H1 (cell line): ENCODE measurements around the gene MAPK8IP3. TPM values are rescaled to one million over a fixed set of nuclear protein-coding genes. Genes with fewer than 3 reads are reported as not detected.

ENCODE experiments used
- CTCF ChIA-PET: fragments of 300-600 bp; sonication (Branson Sonifier 250); formaldehyde crosslinking; loops from one replicate; lab custom pipeline; 2021; ENCODE audit not compliant: partially characterized antibody; lab: Charles Lee
- POLR2A ChIA-PET: fragments of 300-600 bp; sonication (Branson Sonifier 250); formaldehyde crosslinking; loops from one replicate; lab custom pipeline; 2021; ENCODE audit warnings: inconsistent platforms; ENCODE audit not compliant: partially characterized antibody; lab: Charles Lee
- DNase-seq, 2 experiments: peaks; one replicate each; pipeline versions ENCODE4 v3.0.0 to v3.0.0-alpha.2; 2010 to 2022; ENCODE audit warnings: low spot score in 2 of 2, low read depth in 1 of 2, mixed read lengths in 1 of 2
- FAIRE-seq: peaks from 2 replicates; lab custom pipeline; 2011; peaks lifted over from hg19 to GRCh38; lab: Jason Lieb, UNC
- H2AFZ ChIP-seq: 2 replicates; pipeline ENCODE4 v1.8.1; 2012; ENCODE audit warnings: low read length, inconsistent platforms
- H2AK5ac ChIP-seq: 2 replicates; pipeline ENCODE4 v1.6.1; 2013; ENCODE audit warnings: low read depth, low read length
- H2BK120ac ChIP-seq: replicated peaks from 2 replicates; pipeline ENCODE3; 2013; ENCODE audit warnings: low read depth, low read length, inconsistent platforms
- H2BK12ac ChIP-seq: 2 replicates; pipeline ENCODE4 v1.6.1; 2013; ENCODE audit warnings: low read depth, low read length
- H2BK15ac ChIP-seq: 2 replicates; pipeline ENCODE4 v1.6.1; 2013; ENCODE audit warnings: low read length
- H2BK20ac ChIP-seq: 2 replicates; pipeline ENCODE4 v1.6.1; 2013; ENCODE audit warnings: low read length
- H2BK5ac ChIP-seq: 2 replicates; pipeline ENCODE4 v1.6.1; 2013; ENCODE audit warnings: low read depth, low read length
- H3K14ac ChIP-seq: 2 replicates; pipeline ENCODE4 v1.6.1; 2013; ENCODE audit warnings: inconsistent platforms; ENCODE audit not compliant: insufficient read length
- H3K18ac ChIP-seq: 2 replicates; pipeline ENCODE4 v1.6.1; 2013; ENCODE audit warnings: low read length; ENCODE audit errors: extremely low read depth
- H3K23ac ChIP-seq: 2 replicates; pipeline ENCODE4 v1.6.1; 2013; ENCODE audit warnings: inconsistent platforms; ENCODE audit not compliant: insufficient read length
- H3K23me2 ChIP-seq: 2 replicates; pipeline ENCODE4 v1.6.1; 2013; ENCODE audit warnings: low read depth, low read length
- H3K27ac ChIP-seq: 2 replicates; pipeline ENCODE4 v1.6.1; 2011; ENCODE audit warnings: low read depth, low read length, inconsistent platforms
- H3K27me3 ChIP-seq, 4 experiments: replicated peaks in 1 of 4; 1 replicate in 1 of 4; 2 replicates in 3 of 4; pipeline versions ENCODE4 v1.6.1 to v1.8.1; 2011 to 2013; ENCODE audit warnings: low read length in 3 of 4, mild to moderate bottlenecking in 3 of 4, inconsistent platforms in 2 of 4, mixed read lengths in 2 of 4, moderate library complexity in 1 of 4; ENCODE audit not compliant: control insufficient read depth in 3 of 4, insufficient read depth in 3 of 4; ENCODE audit errors: extremely low read depth in 1 of 4
- H3K36me3 ChIP-seq, 4 experiments: 2 replicates each; pipeline versions ENCODE4 v1.6.1 to v1.8.1; 2011 to 2013; ENCODE audit warnings: mild to moderate bottlenecking in 4 of 4, low read length in 3 of 4, moderate library complexity in 2 of 4, control low read depth in 1 of 4, inconsistent platforms in 1 of 4; ENCODE audit not compliant: insufficient read depth in 4 of 4, control insufficient read depth in 2 of 4
- H3K4ac ChIP-seq: replicated peaks from 2 replicates; pipeline ENCODE3; 2013; ENCODE audit warnings: low read length, low read depth, mixed read lengths, inconsistent platforms; ENCODE audit not compliant: insufficient read length
- H3K4me1 ChIP-seq, 4 experiments: replicated peaks in 1 of 4; 1 replicate in 1 of 4; 2 replicates in 3 of 4; pipeline versions ENCODE4 v1.6.1 to v1.8.1; 2011 to 2013; ENCODE audit warnings: low read length in 3 of 4, inconsistent platforms in 2 of 4, mixed read lengths in 1 of 4; ENCODE audit not compliant: insufficient read depth in 4 of 4, control insufficient read depth in 3 of 4
- H3K4me2 ChIP-seq, 2 experiments: 2 replicates each; pipeline versions ENCODE4 v1.6.1 to v1.8.1; 2011 to 2013; ENCODE audit warnings: low read depth in 2 of 2, low read length in 2 of 2, control low read depth in 1 of 2, inconsistent platforms in 1 of 2, mild to moderate bottlenecking in 1 of 2; ENCODE audit not compliant: insufficient read depth in 1 of 2
- H3K4me3 ChIP-seq, 4 experiments: fragments of 200-600, 300-600 bp in 1 of 4; sonication (generic), shearing (Covaris generic), sonication (Bioruptor Twin) in 1 of 4; 2 replicates each; pipeline versions ENCODE4 v1.5.1 to v1.8.1; 2011 to 2016; ENCODE audit warnings: low read length in 4 of 4, low read depth in 3 of 4, control low read depth in 2 of 4, inconsistent platforms in 2 of 4, mild to moderate bottlenecking in 2 of 4, mixed read lengths in 1 of 4, moderate library complexity in 1 of 4; ENCODE audit not compliant: insufficient read depth in 2 of 4; ENCODE audit errors: extremely low read depth in 1 of 4
- H3K56ac ChIP-seq: replicated peaks from 2 replicates; pipeline ENCODE3; 2013; ENCODE audit warnings: low read depth, mild to moderate bottlenecking, mixed read lengths, low read length, inconsistent platforms; ENCODE audit not compliant: insufficient read length
- H3K79me1 ChIP-seq: 2 replicates; pipeline ENCODE4 v1.6.1; 2013; ENCODE audit warnings: low read depth, low read length, control low read depth
- H3K79me2 ChIP-seq, 2 experiments: 2 replicates each; pipeline versions ENCODE4 v1.6.1 to v1.8.1; 2012 to 2013; ENCODE audit warnings: low read length in 2 of 2, mild to moderate bottlenecking in 2 of 2, inconsistent platforms in 1 of 2; ENCODE audit not compliant: insufficient read depth in 2 of 2, control insufficient read depth in 1 of 2
- H3K9ac ChIP-seq, 4 experiments: replicated peaks in 1 of 4; 1 replicate in 1 of 4; 2 replicates in 3 of 4; pipeline versions ENCODE4 v1.6.1 to v1.8.1; 2011 to 2013; ENCODE audit warnings: low read depth in 3 of 4, low read length in 3 of 4, control low read depth in 2 of 4, mild to moderate bottlenecking in 2 of 4, moderate library complexity in 2 of 4, inconsistent platforms in 1 of 4; ENCODE audit errors: extremely low read depth in 1 of 4
- H3K9me3 ChIP-seq, 2 experiments: 2 replicates each; pipeline versions ENCODE4 v1.6.1 to v1.8.1; 2012 to 2013; ENCODE audit warnings: mild to moderate bottlenecking in 2 of 2, moderate library complexity in 2 of 2, control low read depth in 1 of 2, inconsistent platforms in 1 of 2, low read depth in 1 of 2, low read length in 1 of 2, mixed read lengths in 1 of 2; ENCODE audit not compliant: insufficient read depth in 2 of 2
- H4K20me1 ChIP-seq, 2 experiments: replicated peaks in 1 of 2; 2 replicates each; pipeline versions ENCODE3 to v1.8.1; 2011 to 2013; ENCODE audit warnings: inconsistent platforms in 2 of 2, low read length in 2 of 2, mild to moderate bottlenecking in 1 of 2; ENCODE audit not compliant: insufficient read depth in 2 of 2, control insufficient read depth in 1 of 2
- H4K5ac ChIP-seq: 2 replicates; pipeline ENCODE4 v1.6.1; 2013; ENCODE audit warnings: low read length, low read depth, mixed read lengths, inconsistent platforms; ENCODE audit not compliant: insufficient read length
- H4K8ac ChIP-seq: 2 replicates; pipeline ENCODE4 v1.8.0; 2013; ENCODE audit warnings: mild to moderate bottlenecking, moderate library complexity, low read length, inconsistent platforms; ENCODE audit not compliant: insufficient read depth; ENCODE audit errors: extremely low read depth
- H4K91ac ChIP-seq: replicated peaks from 2 replicates; pipeline ENCODE3; 2013; ENCODE audit warnings: low read length, mixed read lengths, inconsistent platforms; ENCODE audit not compliant: insufficient read length
- POLR2AphosphoS5 ChIP-seq: IDR thresholded peaks from 2 replicates; pipeline ENCODE4 v1.6.1; 2011; ENCODE audit warnings: low read depth, low read length
- SP2 ChIP-seq: IDR thresholded peaks from 2 replicates; pipeline ENCODE4 v1.6.1; 2012; ENCODE audit warnings: mild to moderate bottlenecking, low read length, inconsistent platforms
- WGBS, 2 experiments: shearing (Covaris generic) in 1 of 2; methylation state at CpG; one replicate each; pipeline versions ENCODE4 v1.1.6 to v1.1.7; 2013 to 2015; ENCODE audit warnings: low lambda C conversion rate in 2 of 2, mixed read lengths in 2 of 2, inconsistent platforms in 1 of 2, low coverage in 1 of 2, missing lambda C conversion rate in 1 of 2; ENCODE audit not compliant: insufficient replicate concordance in 2 of 2, insufficient coverage in 1 of 2, insufficient read length in 1 of 2; ENCODE audit errors: extremely low coverage in 1 of 2, missing lambda C conversion rate in 1 of 2; 5-methylcytosine and 5-hydroxymethylcytosine counted together
- polyA plus RNA-seq, 7 experiments: library from polyadenylated mRNA; depleted of rRNA in 3 of 7; stranded (reverse) in 5 of 7; unstranded in 2 of 7; fragments of >200 nt in 5 of 7; fragments of 200-250 nt in 2 of 7; gene quantifications; 1 replicate in 5 of 7; 2 replicates in 1 of 7; 4 replicates in 1 of 7; pipeline versions ENCODE4 v1.2.1 to v1.2.3, GENCODE V29; 2011 to 2013; ENCODE audit warnings: missing spikeins in 2 of 7, mixed read lengths in 2 of 7
- total RNA-seq: library from RNA; stranded (reverse); fragmentation: NEBNext Ultra II Directional; extraction: Animal tissue kit (Norgen Biotek cat#: 25700); gene quantifications from 2 replicates; pipeline ENCODE4 v1.2.1, GENCODE V29; 2021

MAPK8IP3 gene
- total and polyA plus RNA-seq, 2 of the 8 experiments (the other 6 are each of a cell fraction or from before 2014, with no cell fraction given): 16.9 to 43.4 TPM

- Histone ChIP-seq H4K5ac (no peak overlapping the region), H4K91ac (no peak overlapping the region), H3K23me2 (no peaks in the 10 kb centered on the region), H4K8ac (no peak overlapping the region), H2AK5ac (no peak overlapping the region), H3K4me3 (no peak overlapping the region), H3K27me3 (no peaks in the 10 kb centered on the region; a peak in 1 of 7 replicates), H2AFZ (no peak overlapping the region), H2BK5ac (no peak overlapping the region), H3K79me2 (no peaks in the 10 kb centered on the region), H3K9me3 (no peaks in the 10 kb centered on the region), H3K79me1 (no peaks in the 10 kb centered on the region; the same call in 1 of the 2 replicates), H3K56ac (no peak overlapping the region), H3K27ac (no peak overlapping the region), H3K4me1 (no peaks in the 10 kb centered on the region), H4K20me1 (peaks cover 0 to 5% of the 10 kb centered on the region in 2 experiments), H3K23ac (no peak overlapping the region), H2BK12ac (no peak overlapping the region), H3K9ac (no peak overlapping the region), H3K4ac (no peak overlapping the region), H2BK20ac (no peak overlapping the region), H2BK15ac (no peak overlapping the region), H3K4me2 (no peak overlapping the region), H2BK120ac (no peak overlapping the region), H3K36me3 (peaks cover 24 to 81% (median 70%) of the 10 kb centered on the region in 4 experiments), H3K18ac (no peak overlapping the region), H3K14ac (no peak overlapping the region)
- POLR2A ChIA-PET: interaction anchor here (1.6 to 3.1 kb wide), 2 partner anchors 11 kb away, joined by 4 to 8 read pairs; partner anchors contain the start of gene JPT2
- DNase-seq (no peak), FAIRE-seq (no peak)
- TF ChIP-seq POLR2AphosphoS5 (no peak), SP2 (no peak)
- CTCF ChIA-PET: interaction anchor here (0.5 to 1.5 kb wide), 2 partner anchors 18 to 61 kb away, joined by 3 to 4 read pairs; no protein-coding TSS in a partner anchor
- 94% methylated on average over 8 of the region's 8 CpGs; no CpG with 5 or more reads in 1 of the 2 experiments for WGBS, 2 experiments
Observed at GRCh38 chr16:1667271-1667670, 38.7 kb upstream of the MAPK8IP3 start.
